Activated CD8-positive, alpha-beta memory T cell treated with anti-CD3 and anti-CD28 coated beads for 48 hours (primary cell): ENCODE data around the gene GTPBP6.
"Not testable (repeated sequence)": the region's sequence is repeated elsewhere in the genome, so short reads cannot be mapped to it uniquely, and the experiment has no call there.

Experiments used
- DNase-seq, 3 experiments: peaks; one replicate each; pipeline ENCODE4 v3.0.0-alpha.2; 2020; ENCODE audit warnings: low read depth in 2 of 3, low spot score in 2 of 3

The GTPBP6 gene

GRCh38 chrX:317424-318067 lies 1.1 kb downstream of the GTPBP6 start:
- DNase-seq = no peak

GRCh38 chrX:316351-317325 lies 2.0 kb downstream of the GTPBP6 start:
- DNase-seq = no peak

- no peak for DNase-seq
Observed at GRCh38 chrX:314781-315595, 3.6 kb downstream of the GTPBP6 start.

GRCh38 chrX:314049-314448 lies 4.5 kb downstream of the GTPBP6 start:
- DNase-seq = no peak

GRCh38 chrX:313546-313945 lies 5.0 kb downstream of the GTPBP6 start:
- no peak for DNase-seq

- no peak for DNase-seq
Observed at GRCh38 chrX:312621-313331, 5.8 kb downstream of the GTPBP6 start.

- no peak for DNase-seq
Observed at GRCh38 chrX:311156-312129, 7.2 kb downstream of the GTPBP6 start.

GRCh38 chrX:310621-311155 lies 7.9 kb downstream of the GTPBP6 start:
- no peak for DNase-seq

GRCh38 chrX:308821-309520 lies 9.6 kb downstream of the GTPBP6 start:
- no peak for DNase-seq

GRCh38 chrX:307261-308111 lies 11.1 kb downstream of the GTPBP6 start:
- DNase-seq = no peak

- not testable (repeated sequence) for DNase-seq
Observed at GRCh38 chrX:306614-307251, 11.9 kb downstream of the GTPBP6 start.

GRCh38 chrX:305781-306613 lies 12.6 kb downstream of the GTPBP6 start:
- not testable (repeated sequence) for DNase-seq

GRCh38 chrX:302975-303374 lies 15.6 kb downstream of the GTPBP6 start:
- no peak for DNase-seq

- DNase-seq = no peak
Observed at GRCh38 chrX:300334-300733, 18.3 kb downstream of the GTPBP6 start.

- DNase-seq = no peak
Observed at GRCh38 chrX:298993-299392, 19.6 kb downstream of the GTPBP6 start.

GRCh38 chrX:295136-295535 lies 23.5 kb downstream of the GTPBP6 start:
- DNase-seq = no peak
